SU-DHL-6 (cell line): ENCODE data around the gene RASGRF1.

Experiments
- H2AFZ ChIP-seq: fragments of 200-600 bp; sonication (generic); 2 replicates; pipeline ENCODE4 v1.6.1; 2014; ENCODE audit warnings: low read depth, mild to moderate bottlenecking, moderate library complexity, mixed read lengths, antibody characterized with exemption, low read length; ENCODE audit not compliant: severe bottlenecking
- H3F3A ChIP-seq: fragments of 200-600 bp; shearing (Covaris generic); 2 replicates; pipeline ENCODE4 v1.6.0; 2016; ENCODE audit warnings: antibody characterized with exemption, mild to moderate bottlenecking; ENCODE audit not compliant: insufficient read depth
- H3K27ac ChIP-seq: fragments of 200-600 bp; sonication (generic); 2 replicates; pipeline ENCODE4 v1.5.1; 2016; ENCODE audit warnings: low read depth, mild to moderate bottlenecking, low read length, moderate library complexity, mixed read lengths
- H3K27me3 ChIP-seq: fragments of 200-600 bp; sonication (generic), shearing (Covaris generic); 2 replicates; pipeline ENCODE4 v1.6.0; 2014; ENCODE audit warnings: mild to moderate bottlenecking, low read length
- H3K36me3 ChIP-seq: fragments of 200-600 bp; sonication (generic); 2 replicates; pipeline ENCODE4 v1.6.1; 2014; ENCODE audit warnings: mild to moderate bottlenecking, low read length, mixed read lengths
- H3K4me2 ChIP-seq: fragments of 300-600, 200-600 bp; shearing (Covaris generic), sonication (generic); 2 replicates; pipeline ENCODE4 v1.6.0; 2014; ENCODE audit warnings: low read length, low read depth, mild to moderate bottlenecking; ENCODE audit not compliant: poor library complexity, severe bottlenecking
- H3K4me3 ChIP-seq: fragments of 200-600 bp; sonication (generic); 2 replicates; pipeline ENCODE4 v1.5.1; 2014; ENCODE audit warnings: antibody characterized with exemption, low read length, mild to moderate bottlenecking, mixed read lengths; ENCODE audit not compliant: insufficient read depth, poor library complexity, severe bottlenecking
- H3K79me2 ChIP-seq: fragments of 200-600 bp; sonication (generic); 2 replicates; pipeline ENCODE4 v1.6.1; 2014; ENCODE audit warnings: mild to moderate bottlenecking, low read length, moderate library complexity; ENCODE audit not compliant: insufficient read depth
- H3K9ac ChIP-seq: fragments of 200-600 bp; sonication (generic); 2 replicates; pipeline ENCODE4 v1.7.0; 2014; ENCODE audit warnings: mild to moderate bottlenecking, low read length
- H3K9me2 ChIP-seq: fragments of 200-600 bp; sonication (generic); replicated peaks from 2 replicates; pipeline ENCODE4 v1.6.1; 2014; ENCODE audit warnings: low read length; ENCODE audit not compliant: insufficient read depth
- H3K9me3 ChIP-seq: fragments of 200-600 bp; sonication (generic); 2 replicates; pipeline ENCODE4 v1.6.1; 2014; ENCODE audit warnings: low read length, mixed read lengths; ENCODE audit not compliant: insufficient read depth
- H4K20me1 ChIP-seq: fragments of 200-600 bp; sonication (generic); 2 replicates; pipeline ENCODE4 v1.6.1; 2014; ENCODE audit warnings: low read depth, mild to moderate bottlenecking, antibody characterized with exemption, low read length, moderate library complexity, mixed read lengths
- CTCF ChIP-seq: fragments of 200-600 bp; sonication (generic); IDR thresholded peaks from one replicate; pipeline ENCODE4 v1.5.1; 2017; ENCODE audit warnings: antibody characterized with exemption, mild to moderate bottlenecking, low read length, moderate library complexity; ENCODE audit not compliant: insufficient read depth, poor library complexity, severe bottlenecking
- EZH2phosphoT487 ChIP-seq: fragments of 200-600 bp; sonication (generic), shearing (Covaris generic); conservative IDR thresholded peaks from 2 replicates; pipeline ENCODE4 v1.6.1; 2018; ENCODE audit warnings: mild to moderate bottlenecking, antibody characterized with exemption, low read length, moderate library complexity, mixed read lengths

Gene RASGRF1

DNA sequence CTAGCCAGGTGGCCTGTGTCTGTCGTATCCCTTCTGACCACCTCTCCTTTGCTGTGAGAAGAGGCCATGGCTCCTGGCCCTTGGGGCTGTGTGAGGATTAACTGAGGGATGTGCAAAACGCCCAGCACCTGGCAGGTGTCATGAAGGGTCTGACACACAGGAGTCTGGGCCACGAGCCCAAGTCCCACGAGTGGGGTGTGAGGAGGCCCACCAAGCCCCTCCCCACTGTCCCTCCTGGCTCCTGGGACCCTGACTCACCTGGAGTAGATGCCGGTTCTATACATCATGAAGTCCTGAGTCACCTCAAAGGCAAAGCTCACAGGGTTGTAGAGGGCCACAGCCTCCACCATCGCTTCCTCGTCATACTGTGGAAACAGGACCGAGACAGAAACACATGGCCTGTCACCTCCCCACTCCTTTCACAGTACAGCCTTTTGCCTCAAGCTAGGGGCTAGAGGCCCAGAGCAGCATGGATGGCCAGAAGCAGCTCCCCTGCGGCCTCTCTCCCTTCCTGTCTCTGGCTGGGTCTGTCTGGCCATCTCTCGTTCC, 165.4 kb downstream of the RASGRF1 start:
- no peaks in the 10 kb centered on the region for H3F3A ChIP-seq
- H3K4me3 ChIP-seq, result no peak overlapping the region
- TF ChIP-seq EZH2phosphoT487, result no peak
- no peak for TF ChIP-seq CTCF
- H3K9me2 ChIP-seq, result no peaks in the 10 kb centered on the region
- H4K20me1 ChIP-seq, result no peaks in the 10 kb centered on the region
- H3K4me2 ChIP-seq, result no peak overlapping the region
- no peak overlapping the region for H3K9ac ChIP-seq
- H3K79me2 ChIP-seq, result no peaks in the 10 kb centered on the region
- H3K27ac ChIP-seq, result no peak overlapping the region
- H2AFZ ChIP-seq, result no peak overlapping the region
- no peaks in the 10 kb centered on the region for H3K9me3 ChIP-seq
- no peaks in the 10 kb centered on the region for H3K27me3 ChIP-seq
- H3K36me3 ChIP-seq, result peaks cover under 1% of the 10 kb centered on the region; the same call in 1 of the 2 replicates

DNA sequence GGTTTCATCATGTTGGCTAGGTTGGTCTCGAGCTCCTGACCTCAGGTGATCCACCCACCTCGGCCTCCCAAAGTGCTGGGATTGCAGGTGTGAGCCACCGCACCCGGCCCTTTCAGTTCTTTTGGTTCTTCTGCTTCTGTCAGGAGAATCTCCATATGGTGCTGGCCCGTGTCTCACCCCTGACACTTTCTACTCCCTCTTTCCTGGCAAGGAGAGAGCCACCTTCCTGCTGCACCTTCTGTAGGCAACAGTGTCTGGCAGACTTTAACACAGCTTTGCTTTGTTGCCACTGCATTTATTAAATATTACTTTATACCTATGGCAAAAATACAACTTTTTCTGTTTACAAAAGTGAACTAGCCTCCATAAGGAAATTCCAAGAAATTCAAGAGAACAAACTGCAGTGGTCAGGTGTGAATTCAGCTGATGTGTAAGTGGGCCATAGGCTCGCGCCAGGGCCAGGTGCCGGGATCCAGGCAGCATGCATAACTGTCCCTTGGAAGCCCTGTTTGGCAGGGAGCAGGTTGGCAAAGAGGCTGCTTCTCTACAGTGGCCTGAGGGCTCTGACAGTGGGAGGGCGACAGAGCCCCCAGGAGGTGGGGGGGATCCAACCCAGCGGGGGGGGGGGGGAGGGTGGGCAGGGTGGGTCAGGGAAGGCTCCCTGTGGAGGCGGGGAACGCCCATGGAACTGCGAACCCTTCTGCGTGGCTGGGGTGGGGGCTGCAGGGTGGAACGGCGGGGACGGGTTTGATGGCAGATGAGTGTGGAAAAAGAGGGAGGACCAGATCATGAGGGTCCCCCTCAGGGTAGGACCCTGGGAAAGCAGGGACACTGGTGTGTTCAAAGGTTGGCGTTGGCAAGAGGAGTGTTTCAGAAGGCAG, 166.9 kb downstream of the RASGRF1 start:
- H3K79me2 ChIP-seq, result no peaks in the 10 kb centered on the region
- no peaks in the 10 kb centered on the region for H3K9me3 ChIP-seq
- no peak overlapping the region for H3K4me2 ChIP-seq
- no peak overlapping the region for H3K4me3 ChIP-seq
- no peaks in the 10 kb centered on the region for H3F3A ChIP-seq
- H4K20me1 ChIP-seq, result no peaks in the 10 kb centered on the region
- no peak overlapping the region for H3K27ac ChIP-seq
- H3K27me3 ChIP-seq, result no peaks in the 10 kb centered on the region
- H2AFZ ChIP-seq, result no peak overlapping the region
- TF ChIP-seq EZH2phosphoT487, result no peak
- TF ChIP-seq CTCF, result no peak
- no peaks in the 10 kb centered on the region for H3K9me2 ChIP-seq
- peaks cover 6% of the 10 kb centered on the region; the same call in 1 of the 2 replicates for H3K36me3 ChIP-seq
- no peak overlapping the region for H3K9ac ChIP-seq

- H3K9me3 ChIP-seq, result no peaks in the 10 kb centered on the region
- no peaks in the 10 kb centered on the region for H3K9me2 ChIP-seq
- no peak overlapping the region for H3K9ac ChIP-seq
- no peak overlapping the region for H2AFZ ChIP-seq
- no peak overlapping the region for H3K27ac ChIP-seq
- H4K20me1 ChIP-seq, result no peaks in the 10 kb centered on the region
- no peak overlapping the region for H3K4me2 ChIP-seq
- no peak overlapping the region for H3K4me3 ChIP-seq
- no peaks in the 10 kb centered on the region for H3F3A ChIP-seq
- no peaks in the 10 kb centered on the region for H3K79me2 ChIP-seq
- no peaks in the 10 kb centered on the region for H3K27me3 ChIP-seq
- H3K36me3 ChIP-seq, result peaks cover 6% of the 10 kb centered on the region; the same call in 1 of the 2 replicates
- TF ChIP-seq CTCF (no peak), EZH2phosphoT487 (no peak)
Observed at GRCh38 chr15:78923015-78923414, 167.6 kb downstream of the RASGRF1 start.
